Left cardiac atrium (tissue), 4 donors: ENCODE data around the gene GRB10. TPM values are rescaled to one million over a fixed set of nuclear protein-coding genes. Genes with fewer than 3 reads are reported as not detected.

Source experiments
- ATAC-seq, 2 donors: fragments of 200-7000 bp; cut with Tn5 transposase; one replicate each; pipeline ENCODE4 v1.9.1; 2020; ENCODE audit warnings: mild to moderate bottlenecking in 2 of 2, moderate library complexity in 2 of 2
- DNase-seq: peaks from one replicate; pipeline ENCODE4 v3.0.0-alpha.2; 2020
- intact Hi-C, 2 donors: fragments of 100-400 bp; cut with DNase I; formaldehyde crosslinking; loops; one replicate each; pipeline versions ENCODE4 v1.14.1 to v1.15.1; 2022 to 2023
- total RNA-seq, 2 donors: library from RNA; stranded (reverse); fragmentation: NEBNext Ultra II Directional; extraction: Animal tissue kit (Norgen Biotek cat#: 25700); gene quantifications; one replicate each; pipeline ENCODE4 v1.2.1, GENCODE V29; 2021
- donor health status: DM: no; HTN: yes; CAD: no.
- donor health status: DM: no; HTN: yes; CAD: no; lungs with severe emphysema.
- donor health status: DM: yes; HTN: yes; CAD: no.
- donor health status: Dilated cardiomyopathy.

GRB10 gene
- total RNA-seq, 2 donors from 2014 or later: 39.9 to 45.6 TPM

DNA sequence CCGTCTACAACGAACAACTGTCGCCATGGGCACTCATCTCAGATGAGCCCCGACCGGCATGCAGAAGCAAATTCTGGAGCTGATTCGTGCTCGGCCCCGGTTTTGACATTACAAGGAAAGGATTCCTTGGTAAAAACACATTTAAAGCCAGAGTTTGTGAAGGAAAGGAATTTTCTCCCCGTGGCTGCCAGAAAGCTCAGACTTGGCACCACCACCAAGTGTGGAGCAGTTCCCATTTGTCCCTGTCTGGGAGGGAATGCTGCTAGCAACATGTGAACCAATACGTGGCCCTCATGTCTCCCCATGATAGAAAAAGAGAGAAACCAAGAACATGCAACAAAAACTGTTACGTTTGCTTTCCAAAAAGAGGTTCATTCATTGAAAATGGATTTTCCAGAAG, 162.3 kb downstream of the GRB10 start:
- intact Hi-C loops: no loop called here
- ATAC-seq (peak in 1 of 2 donors; percentile 26), DNase-seq (no peak)

DNA sequence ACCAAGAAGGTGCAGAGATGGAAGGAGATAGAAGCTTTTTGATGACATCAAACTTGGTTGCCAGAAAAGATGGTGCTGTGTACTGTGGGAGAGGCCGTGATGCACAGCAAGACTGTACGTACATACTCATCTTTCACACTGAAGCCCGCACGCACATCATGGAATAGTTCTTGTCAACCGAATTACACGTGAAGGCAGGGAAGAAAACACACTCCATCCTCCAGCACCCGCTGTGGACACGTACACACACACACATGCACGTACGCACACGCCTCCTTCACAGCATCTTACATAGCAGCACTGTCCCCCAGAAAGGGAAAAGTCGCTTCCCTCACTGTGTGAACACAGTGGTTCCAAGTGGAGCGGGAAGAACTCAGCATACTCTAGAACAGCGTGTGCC, 163.0 kb downstream of the GRB10 start:
- DNase-seq (no peak), ATAC-seq (no peak)
- intact Hi-C loops: loop anchor here (5.0 to 10.0 kb wide), 3 partner anchors 58 to 535 kb away; no protein-coding TSS in a partner anchor

DNA sequence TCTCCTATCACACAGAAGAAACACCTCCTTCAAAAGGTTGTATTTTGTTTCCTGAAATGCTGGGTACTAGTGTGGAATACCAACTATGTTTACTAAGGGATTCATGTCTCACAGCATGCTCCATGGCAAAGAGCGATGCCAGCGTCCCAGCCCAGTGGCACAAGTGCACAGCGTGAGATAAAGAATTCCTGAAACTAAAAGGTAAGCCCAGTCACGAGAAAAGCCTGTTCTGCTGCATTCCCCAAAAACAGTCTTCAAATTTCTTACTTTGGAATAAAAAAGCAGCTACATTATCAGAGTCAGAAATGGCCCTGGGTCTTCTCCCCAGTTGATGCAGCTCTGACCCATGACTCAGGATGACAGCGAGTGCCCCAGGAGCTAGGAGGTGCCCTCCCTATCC, 164.4 kb downstream of the GRB10 start:
- ATAC-seq (no peak), DNase-seq (no peak)
- intact Hi-C loops: loop anchor here (5.0 to 10.0 kb wide), 3 partner anchors 59 to 537 kb away; no protein-coding TSS in a partner anchor

DNA sequence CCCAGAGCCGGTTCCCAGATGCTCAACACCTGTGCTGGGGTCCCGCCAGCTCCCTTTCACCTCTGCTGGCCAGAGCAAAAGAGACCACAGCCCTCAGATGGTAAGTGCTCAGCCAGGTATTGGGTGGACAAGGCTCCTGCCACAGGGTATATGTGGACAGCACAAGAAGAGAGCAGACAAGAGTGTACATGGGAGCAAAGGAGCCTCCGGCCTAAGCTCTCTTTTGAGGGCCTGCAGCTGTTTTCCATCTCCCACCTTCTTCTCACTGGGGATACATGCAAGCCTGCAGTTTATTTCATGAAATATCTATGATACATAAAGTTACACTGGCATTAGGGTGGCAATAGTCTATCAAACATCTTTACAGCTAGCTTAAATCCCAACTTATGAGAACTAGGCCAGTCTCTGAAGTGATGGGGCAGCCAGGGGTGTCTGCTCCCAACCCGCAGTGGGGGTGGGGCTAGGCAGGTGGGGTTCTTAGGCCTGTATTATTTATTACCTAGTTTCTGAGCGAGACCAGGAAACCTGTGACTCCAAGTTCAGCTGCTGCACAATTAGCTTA, 167.1 kb downstream of the GRB10 start:
- DNase-seq (no peak), ATAC-seq (no peak)
- intact Hi-C loops: loop anchor here (2.0 to 10.0 kb wide), 4 partner anchors 62 to 539 kb away; no protein-coding TSS in a partner anchor

DNA sequence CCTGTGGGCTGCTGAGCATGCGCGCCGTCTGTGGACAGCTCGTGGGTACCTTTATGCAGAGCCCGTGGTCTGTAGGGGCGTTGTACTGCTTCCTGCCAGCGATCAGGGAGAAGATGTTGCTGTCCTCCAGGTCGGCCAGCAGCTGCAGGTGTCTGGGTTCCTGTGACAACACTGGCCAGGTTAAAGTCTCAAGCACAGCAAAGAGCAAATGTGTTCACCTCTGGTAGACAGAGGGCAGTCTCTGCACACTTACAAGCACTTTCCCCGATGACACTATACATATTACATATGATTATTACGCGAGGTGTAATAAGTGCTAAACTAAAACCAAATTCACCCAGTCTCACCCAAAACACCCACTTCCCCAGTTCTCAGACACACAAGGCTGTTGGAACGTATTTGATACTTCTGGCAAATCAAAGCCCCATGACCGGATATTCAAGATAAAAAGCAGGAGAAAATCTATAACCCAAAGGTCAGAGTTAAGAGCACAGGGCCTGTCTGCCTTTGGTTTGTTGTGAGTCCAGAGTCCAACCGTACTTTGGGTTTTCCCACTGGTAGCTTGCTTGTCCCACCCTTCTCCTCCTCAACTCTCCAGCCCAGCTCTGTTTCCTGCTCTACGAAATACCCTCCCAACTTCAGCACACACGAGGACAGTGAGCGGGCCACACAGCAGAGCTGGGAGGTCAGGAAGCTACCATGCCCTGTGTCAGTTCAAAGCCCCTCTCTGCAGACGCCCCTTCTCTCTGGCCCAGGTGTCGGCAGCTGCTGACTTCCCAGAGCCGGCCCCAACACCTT, 167.8 kb downstream of the GRB10 start:
- intact Hi-C loops: loop anchor here (2.0 to 10.0 kb wide), 4 partner anchors 62 to 540 kb away; no protein-coding TSS in a partner anchor
- DNase-seq: no peak
- peak; percentile 32 to 58 for ATAC-seq

DNA sequence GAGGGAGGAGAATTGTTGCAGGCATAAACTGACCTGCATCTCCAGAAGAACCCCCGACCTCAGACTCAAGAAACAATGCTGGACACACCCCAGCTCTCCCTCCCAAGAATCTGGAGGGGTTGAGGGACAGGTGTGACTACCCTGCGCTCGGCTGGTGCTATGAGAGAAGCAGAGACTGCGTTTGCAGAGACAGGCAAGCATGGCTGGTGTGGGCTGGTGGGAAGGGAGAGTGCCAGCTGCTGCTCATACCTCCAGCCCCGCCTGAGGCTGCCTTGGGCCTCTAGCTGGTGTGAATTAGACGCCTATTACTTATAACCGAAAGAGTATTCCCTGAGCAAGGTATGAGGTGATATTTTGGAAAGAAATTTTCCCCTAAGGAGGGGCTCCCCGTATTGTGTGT, 169.2 kb downstream of the GRB10 start:
- intact Hi-C loops: loop anchor here (10.0 kb wide), 2 partner anchors 531 to 541 kb away; no protein-coding TSS in a partner anchor
- ATAC-seq (no peak), DNase-seq (no peak)

DNA sequence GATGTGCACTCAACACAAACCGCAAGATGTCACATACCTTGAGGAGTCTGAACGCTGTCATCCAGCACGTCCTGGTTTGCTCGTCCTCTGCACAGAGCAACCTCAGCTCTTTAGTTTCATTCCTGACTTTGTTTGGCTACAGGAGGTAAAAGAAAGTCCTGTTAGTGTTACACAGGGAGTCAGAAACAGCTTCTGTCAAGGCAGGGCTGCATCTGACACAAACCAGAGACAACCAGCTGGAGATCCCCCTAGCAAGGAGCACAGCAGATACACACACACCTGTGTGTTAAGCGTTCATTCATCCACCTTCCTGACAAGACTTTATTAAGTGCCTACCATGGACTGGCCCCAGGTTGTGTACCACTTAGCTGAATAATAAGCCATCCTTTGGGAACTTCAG, 170.0 kb downstream of the GRB10 start:
- ATAC-seq: no peak
- intact Hi-C loops: loop anchor here (10.0 kb wide), 2 partner anchors 532 to 542 kb away; no protein-coding TSS in a partner anchor
- DNase-seq: no peak

DNA sequence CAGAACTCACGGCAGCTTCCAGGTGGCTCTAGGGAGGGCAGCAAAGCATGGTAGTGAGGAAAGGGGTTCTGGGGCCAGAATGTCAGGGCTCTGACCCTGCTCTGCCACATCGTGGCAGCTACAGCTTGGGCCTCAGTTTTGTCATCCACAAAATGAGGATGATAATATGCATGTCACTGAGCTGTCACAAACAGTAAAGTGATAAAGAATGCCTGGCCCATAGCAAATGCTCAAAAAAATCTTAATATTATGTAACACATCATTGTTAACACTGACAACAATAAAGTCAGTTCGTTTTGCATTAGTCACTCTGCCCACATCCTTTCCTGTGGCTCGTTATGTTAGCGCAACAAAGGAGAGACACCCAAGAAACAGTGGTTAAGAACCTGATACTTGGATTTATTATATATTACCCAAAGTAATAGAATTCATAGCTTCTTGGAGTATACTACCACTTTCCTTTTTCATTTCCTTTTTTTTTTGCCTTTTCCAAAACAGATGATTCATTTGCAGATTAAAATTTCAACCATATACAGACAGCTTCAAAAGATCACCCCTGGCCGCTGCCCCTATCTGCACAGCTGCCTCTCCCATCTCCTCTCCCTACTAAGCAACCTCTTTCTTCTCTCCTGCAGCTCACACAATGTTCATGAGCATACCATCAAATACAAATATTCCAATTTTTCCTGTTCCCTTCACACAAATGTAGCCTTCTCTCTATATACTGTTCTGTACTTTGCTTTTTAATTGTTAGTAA, 172.0 kb downstream of the GRB10 start:
- DNase-seq (no peak), ATAC-seq (peak in 1 of 2 donors; percentile 32)
- intact Hi-C loops: loop anchor here (10.0 kb wide), 2 partner anchors 534 to 544 kb away; no protein-coding TSS in a partner anchor

DNA sequence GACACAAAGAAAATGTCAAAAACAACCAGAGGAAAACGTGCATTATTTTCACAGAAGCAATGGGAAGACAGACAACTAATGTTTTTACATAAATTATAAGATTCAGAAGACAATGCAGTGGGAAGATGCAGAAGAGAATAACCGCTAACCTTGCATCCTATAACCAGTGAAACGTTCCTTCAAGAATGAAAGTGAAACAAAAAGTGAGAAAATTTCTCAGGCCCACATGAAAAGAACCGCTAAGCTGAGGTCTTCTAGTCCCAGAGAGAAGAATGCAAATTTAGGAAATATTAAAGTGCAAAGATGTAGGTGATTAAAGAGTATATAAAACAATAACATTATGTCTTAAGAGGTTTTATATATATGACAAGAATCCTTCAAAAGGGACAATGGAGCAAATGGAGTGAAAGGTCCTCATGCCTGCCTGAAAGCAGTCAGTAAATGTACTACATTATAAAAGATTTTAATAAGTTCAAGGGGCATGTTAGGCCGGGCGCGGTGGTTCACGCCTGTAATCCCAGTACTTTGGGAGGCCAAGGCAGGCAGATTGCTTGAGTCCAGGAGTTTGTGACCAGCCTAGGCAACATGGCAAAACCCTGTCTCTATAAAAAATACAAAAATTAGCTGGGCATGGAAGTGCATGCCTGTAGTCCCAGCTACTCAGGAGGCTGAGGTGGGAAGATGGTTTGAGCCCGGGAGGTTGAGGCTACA, 174.3 kb downstream of the GRB10 start:
- intact Hi-C loops: no loop called here
- no peak for ATAC-seq
- no peak for DNase-seq

DNA sequence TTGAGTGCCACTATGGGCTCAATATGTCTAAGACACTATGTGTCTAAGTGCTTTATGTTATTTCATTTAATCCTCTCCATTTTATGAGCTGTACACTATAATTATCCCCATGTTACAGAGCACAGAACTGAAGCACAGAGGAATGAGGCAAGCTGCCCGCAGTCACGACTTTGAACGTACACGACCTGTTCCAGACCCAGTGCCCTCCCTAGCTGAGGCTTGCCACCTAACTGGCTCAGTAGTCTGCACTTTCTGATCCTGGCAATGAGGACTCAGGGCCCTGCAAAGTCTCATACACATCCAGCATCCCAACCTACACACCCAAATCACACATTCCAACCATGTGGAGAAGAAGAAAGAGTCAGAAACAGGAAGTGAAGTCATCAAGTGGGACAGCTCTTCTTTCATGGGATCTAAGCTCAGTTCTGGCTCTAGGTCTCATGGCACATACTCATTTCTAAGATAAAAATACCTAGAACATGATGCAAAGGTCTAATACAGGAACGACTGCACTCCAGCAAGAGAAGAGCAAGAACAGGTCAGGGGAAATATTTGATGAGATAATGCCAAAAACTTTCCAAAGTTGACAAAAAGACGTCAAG, 175.1 kb downstream of the GRB10 start:
- intact Hi-C loops: no loop called here
- DNase-seq: no peak
- no peak for ATAC-seq

DNA sequence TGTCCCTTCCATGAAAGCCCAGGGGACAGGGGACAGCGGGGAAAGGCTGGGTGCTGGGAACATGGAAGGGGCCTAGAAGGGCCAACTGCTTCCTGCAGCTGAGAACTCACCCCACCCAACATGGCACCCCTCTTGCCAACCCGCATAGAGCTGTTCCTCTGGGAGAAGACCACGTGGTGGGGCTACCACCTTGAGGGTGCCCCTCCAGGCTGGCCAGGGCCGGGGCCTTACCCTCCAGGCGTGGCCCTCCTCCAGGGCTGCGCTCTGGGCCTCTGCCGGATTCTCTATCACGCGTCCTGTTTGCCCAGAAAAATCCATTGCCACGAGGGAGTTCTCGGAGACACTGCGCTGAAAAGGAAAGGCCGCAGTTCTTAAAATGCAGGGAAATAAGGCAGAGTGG, 177.6 kb downstream of the GRB10 start:
- intact Hi-C loops: no loop called here
- no peak for ATAC-seq

DNA sequence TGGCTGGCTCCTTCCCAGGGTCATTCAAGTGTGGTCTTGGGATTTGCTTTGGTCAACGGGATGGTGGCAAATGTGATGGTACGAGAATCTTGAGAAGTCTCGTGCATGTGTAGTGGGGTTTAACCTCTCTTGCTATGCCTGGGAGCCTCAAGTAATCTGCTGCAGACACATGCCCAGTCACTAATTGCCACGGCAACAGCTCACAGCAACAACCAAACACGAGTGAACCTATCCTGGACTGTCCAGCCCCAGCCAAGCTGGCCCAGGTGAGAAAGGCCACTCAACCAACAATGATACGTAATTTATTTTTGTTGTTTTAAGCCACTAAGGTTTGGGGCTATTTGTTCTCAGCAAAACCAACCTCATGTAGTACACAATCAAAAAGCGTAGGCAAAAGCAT, 179.4 kb downstream of the GRB10 start:
- intact Hi-C loops: no loop called here
- no peak for ATAC-seq
- DNase-seq: no peak

More for the DNA sequence above, 177.6 kb downstream of the GRB10 start:
- DNase-seq: no peak

DNA sequence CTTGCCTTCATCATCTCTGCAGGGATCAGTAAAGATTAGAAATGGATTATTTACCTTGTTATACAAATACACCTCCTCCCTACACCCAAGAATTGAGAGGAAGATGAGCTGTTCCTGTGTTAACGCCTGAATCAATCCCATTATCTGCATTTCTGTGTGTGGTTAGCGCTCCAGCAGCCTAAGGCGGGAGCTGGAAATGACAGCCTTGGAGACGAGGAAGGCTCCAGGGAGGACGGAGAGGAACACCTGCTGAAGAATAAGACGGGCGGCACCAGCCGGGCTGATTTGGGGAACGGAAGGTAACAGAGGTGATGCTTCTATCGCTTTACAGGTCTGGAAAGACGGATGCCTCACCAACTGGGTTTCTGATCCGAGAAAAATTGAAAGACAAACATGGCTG, 183.3 kb downstream of the GRB10 start:
- intact Hi-C loops: loop anchor here in 1 of 2 donors (10.0 kb wide), 1 partner anchor 135 kb away; no protein-coding TSS in a partner anchor
- no peak for ATAC-seq
- DNase-seq: no peak

DNA sequence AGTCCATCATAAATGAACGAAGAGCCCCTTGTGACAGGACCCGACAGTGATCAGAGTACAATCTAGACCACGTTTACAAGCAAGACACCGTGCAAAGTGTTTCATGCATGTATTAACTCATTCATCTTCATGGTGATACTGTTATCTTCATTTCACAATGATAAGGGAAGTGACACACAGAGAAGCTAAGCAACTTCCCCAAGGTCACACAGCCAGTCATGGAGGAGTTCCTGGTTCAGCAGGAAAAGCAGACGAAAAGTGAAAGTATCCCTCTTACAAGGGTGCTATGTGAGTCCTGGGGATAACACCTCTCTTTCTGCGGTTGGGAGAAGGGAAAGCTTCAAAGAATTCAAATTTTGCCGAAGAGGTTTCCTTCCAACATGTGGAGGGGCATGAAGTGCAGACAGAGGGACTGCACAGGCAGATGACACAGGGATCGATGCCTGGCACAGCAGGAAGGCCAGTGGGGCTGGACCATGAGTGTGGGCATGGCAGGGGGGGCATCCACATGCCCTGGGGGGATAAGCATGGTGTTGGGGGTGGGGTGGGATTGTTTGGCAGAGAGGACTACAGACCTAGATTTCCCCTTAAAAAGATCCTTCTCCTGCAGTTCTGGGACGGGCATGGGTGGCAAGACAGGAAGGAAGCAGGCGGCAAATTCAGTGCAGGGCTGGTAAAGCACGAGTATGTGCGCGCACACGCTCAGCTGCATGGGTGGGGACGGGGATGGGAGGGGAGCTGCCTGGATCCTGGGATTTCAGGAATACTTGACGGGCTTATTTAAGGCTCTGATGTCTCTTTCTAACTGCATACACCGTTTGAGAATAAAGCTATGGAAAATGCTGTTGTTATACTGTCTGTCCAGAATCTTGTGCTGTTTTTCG, 184.0 kb downstream of the GRB10 start:
- no peak for ATAC-seq
- no peak for DNase-seq
- intact Hi-C loops: loop anchor here in 1 of 2 donors (10.0 kb wide), 1 partner anchor 134 kb away; no protein-coding TSS in a partner anchor

DNA sequence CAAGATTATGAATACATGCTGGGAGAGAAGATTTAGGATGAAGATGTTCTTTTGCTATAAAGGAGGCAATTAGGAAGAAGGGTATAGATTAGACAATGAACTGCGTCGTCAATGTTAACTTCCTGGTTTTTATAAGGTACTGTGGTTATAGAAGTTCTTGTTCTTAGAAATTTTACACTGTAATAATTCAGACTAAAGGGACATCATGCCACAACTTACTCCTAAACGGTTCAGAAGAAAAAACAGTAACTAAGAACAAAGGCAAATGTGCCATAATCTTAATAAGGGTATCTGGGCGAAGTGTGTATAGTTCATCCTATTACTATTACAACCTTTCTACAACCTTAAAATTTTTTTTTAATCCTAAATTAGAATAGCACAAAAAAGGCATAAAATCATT, 186.2 kb downstream of the GRB10 start:
- no peak for DNase-seq
- ATAC-seq: no peak
- intact Hi-C loops: loop anchor here in 1 of 2 donors (10.0 kb wide), 1 partner anchor 132 kb away; no protein-coding TSS in a partner anchor

DNA sequence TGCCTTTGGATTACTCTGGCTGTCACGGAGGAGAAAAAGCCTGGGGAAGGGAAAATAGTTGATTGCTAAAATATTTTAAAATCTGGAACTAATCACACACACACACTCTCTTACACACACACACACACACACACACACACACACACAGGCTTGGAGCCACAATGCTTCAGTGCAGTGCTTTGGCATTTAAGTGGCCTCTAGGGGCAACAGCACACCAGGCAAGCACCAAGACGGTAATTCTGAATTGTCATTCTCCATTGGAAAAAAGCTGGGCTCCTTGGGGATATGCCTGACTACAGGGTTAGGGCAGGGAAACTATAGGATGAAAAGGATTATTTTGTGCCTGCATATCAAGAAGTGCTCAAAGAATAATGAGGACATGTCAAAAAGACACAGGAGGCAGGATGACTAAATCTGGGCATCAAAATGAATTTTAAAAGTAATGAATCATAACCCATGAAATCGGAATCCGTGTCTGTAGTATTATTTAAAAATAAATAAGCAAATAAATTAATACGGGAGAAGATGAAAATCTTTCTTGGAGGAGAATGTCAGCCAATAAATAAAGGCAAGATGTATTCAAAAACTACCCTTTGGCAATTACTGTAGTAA, 187.1 kb downstream of the GRB10 start:
- ATAC-seq (peak; percentile 46 to 73), DNase-seq (peak; percentile 40)
- intact Hi-C loops: loop anchor here in 1 of 2 donors (10.0 kb wide), 1 partner anchor 131 kb away; no protein-coding TSS in a partner anchor
